Measurements from ENCODE around the gene SERPINB6. TPM values are rescaled to one million over a fixed set of nuclear protein-coding genes. Genes with fewer than 3 reads are reported as not detected.
"Not testable (repeated sequence)": the region's sequence is repeated elsewhere in the genome, so short reads cannot be mapped to it uniquely, and the experiment has no call there.

Gene SERPINB6
- total RNA-seq, 1 donor from 2014 or later, result 141 TPM

GRCh38 chr6:2915150-2915549 lies 56.2 kb downstream of the SERPINB6 start:
- DNase-seq (ENCODE audit: low spot score), result no peak

DNA sequence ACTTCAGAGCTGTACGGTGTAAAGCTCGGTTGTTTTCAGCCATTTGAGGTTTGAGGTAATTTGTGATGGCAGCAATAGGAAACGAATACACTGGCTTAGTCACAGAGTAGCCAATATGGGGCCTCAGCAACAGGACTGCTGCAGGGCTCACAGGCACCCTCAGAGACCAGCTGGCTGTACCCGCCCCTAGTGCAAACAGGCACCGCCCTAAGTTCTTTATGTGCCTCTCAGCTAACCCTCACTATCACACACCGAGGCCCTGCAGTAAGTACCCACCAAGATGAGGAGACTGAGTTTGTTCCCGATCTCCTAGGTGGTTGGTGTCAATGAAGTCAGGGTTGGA lies 57.1 kb downstream of the SERPINB6 start:
- no peak for DNase-seq (ENCODE audit: low spot score)

DNA sequence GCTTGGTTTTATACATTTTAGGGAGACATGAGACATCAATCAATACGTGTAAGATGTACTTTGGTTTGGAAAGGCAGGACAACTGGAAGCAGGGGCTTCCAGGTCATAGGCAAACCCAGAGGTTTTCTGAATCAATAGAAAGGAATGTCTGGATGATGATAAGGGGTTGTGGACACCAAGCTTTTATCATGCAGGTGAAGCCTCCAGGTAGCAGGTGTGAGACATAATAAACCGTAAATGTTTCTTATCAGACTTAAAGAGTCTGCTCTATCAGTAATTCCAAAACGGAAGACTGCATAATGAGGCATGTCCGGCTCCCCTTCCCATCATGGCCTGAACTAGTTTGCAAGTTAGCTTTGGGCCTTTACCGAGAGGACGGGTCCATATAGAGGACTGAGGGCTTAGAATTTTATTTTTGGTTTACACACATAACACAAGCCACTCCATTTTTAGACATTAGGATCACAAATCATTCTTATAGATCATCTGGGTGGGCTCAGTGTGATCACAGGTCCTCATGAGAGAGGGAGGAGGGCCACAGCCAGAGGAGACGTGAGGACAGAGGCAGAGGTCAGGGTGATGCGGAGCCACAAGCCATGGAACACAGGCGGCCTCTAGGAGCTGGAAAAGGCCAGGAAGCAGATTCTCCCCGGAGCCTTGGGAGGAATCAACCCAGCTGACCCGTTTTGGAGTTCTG lies 57.6 kb downstream of the SERPINB6 start:
- DNase-seq (ENCODE audit: low spot score), result no peak

GRCh38 chr6:2911171-2911570 lies 60.2 kb downstream of the SERPINB6 start:
- DNase-seq (ENCODE audit: low spot score), result no peak

DNA sequence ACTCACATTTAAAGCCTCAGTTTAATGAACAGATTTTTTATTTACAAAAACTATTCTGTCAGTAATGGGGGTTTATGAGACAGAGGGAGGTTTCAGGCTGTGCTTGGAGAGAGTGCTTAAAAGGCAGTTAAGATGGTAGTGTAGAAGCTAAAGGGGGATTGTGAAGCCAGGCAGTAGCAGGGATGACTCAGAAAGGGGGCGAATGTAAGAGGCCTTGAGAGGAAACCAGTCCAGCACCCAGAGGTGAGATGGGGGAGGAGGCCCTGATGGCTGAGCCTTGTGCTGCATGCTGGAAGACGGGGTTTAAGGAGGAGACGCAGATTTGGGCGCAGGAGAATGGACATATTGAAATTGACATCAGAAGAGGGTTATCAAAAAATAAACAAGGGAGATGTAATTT lies 61.6 kb downstream of the SERPINB6 start:
- DNase-seq (ENCODE audit: low spot score), result no peak

DNA sequence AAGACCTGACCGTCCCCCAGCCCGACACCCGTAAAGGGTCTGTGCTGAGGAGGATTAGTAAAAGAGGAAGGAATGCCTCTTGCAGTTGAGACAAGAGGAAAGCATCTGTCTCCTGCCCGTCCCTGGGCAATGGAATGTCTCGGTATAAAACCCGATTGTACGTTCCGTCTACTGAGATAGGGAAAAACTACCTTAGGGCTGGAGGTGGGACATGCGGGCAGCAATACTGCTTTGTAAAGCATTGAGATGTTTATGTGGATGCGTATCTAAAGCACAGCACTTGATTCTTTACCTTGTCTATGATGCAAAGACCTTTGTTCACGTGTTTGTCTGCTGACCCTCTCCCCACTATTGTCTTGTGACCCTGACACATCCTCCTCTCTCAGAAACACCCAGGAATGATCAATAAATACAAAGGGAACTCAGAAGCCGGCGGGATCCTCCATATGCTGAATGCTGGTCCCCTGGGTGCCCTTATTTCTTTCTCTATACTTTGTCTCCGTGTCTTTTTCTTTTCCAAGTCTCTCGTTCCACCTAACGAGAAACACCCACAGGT lies 62.2 kb downstream of the SERPINB6 start:
- not testable (repeated sequence) for DNase-seq (ENCODE audit: low spot score)

GRCh38 chr6:2908516-2908915 lies 62.9 kb downstream of the SERPINB6 start:
- DNase-seq (ENCODE audit: low spot score), result not testable (repeated sequence)

- DNase-seq (ENCODE audit: low spot score), result not testable (repeated sequence)
Observed at GRCh38 chr6:2903411-2904185, 67.8 kb downstream of the SERPINB6 start.

DNA sequence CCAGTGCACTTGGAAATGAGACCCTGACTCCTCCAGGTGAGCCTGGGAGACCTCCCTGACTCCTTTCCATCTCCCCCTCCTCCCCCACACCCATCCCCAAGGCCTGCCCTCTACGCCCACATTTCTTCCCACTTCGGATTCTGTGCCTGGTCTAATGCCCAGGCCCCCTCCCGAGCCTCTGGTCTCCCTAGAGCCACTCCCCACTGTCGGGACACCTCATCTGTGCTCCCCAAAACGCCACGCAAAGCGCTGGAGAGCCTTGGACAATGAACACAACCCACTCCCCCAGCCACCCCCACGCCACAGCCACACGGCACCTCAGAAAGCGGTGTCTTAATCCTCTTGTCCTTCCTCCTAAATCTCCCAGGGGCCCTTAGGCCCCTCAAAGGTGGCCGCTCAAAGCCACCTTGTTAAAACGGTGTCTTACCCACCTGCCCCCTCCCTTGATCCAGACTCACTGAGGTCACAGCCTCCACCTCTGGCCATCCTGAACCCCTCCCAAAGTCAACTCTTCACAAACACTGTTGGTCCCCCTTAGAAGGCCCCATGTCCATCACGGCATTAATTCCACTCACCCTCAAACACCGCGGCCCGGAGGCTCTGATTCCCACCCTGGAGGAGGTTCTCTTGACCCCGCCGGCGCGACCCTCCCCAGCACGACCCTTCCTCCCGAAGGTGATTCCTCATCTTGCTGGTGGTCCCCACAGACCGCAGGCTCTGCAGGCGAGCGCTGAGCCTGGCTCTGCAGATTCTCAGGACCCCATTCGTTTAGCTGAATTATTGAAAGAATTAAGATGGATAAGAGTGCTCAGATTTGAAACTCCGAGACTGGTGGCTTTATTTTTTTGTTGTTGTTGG lies 69.5 kb downstream of the SERPINB6 start:
- not testable (repeated sequence) for DNase-seq (ENCODE audit: low spot score)

DNA sequence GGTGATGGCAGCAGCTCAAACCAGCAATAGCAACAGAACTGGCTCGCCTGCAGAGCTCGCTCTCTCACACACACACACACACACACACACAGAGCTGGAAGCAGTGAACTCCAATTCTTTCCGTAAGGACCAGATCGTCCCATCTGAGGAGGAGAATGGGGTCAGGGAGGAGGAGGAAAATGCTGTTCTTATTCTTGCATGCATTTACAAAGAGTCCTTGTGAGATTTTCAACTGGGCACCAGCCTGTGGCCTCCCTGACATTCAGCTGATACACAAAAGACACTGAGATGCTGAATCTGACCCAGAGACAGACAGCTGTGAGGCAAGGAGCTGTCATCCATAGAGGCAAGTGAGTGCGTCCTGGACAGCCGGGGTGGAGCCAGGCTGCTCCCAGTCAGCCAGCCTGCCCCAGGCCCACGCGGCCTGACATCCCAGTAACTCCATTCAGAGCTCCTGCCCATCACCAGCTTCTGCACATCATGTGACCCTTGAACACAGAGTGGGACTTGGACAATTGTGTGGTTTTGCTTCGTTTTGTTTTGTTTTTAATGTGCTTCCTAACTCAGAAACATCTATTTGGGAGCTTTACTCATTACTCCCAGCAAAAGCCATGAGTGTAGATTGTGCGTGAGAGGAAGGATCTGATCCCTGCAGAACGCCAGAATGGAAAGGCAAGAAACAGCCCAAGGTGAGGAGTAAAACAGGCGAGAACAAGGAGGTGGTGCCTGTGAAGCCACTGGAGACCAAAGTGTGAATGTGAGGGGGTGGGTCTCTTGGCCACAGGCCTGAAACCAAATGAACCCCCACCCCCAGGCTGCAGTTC lies 70.3 kb downstream of the SERPINB6 start:
- DNase-seq (ENCODE audit: low spot score), result no peak

- DNase-seq (ENCODE audit: low spot score), result no peak
Observed at GRCh38 chr6:2900221-2900807, 71.1 kb downstream of the SERPINB6 start.

DNA sequence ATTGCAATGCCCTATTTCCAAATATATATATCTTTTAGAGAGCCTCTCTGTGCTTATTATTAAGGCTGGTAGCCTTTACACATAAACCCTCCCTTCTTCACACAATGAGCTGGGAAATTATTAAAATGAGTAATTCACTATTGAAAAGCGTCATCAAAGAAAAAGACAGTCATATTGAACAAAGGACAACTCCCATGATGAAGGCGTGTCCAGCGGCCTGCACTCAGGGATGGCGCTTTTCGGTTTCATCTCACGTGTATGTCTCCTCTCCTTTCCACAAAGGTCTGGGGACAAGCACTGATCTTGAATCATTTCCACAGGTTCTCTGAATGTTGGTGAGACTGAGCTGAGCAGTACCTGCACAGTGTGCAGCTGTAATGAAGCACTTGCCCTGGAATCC lies 71.8 kb downstream of the SERPINB6 start:
- DNase-seq (ENCODE audit: low spot score), result no peak

Other genes with a start within 250 kb of the SERPINB6 start
- 0.63 TPM for gene MYLK4, start 220.6 kb downstream of the SERPINB6 start, total RNA-seq
- 47.4 TPM for gene WRNIP1, start 206.2 kb downstream of the SERPINB6 start, total RNA-seq
- gene SERPINB1, start 129.7 kb downstream of the SERPINB6 start, total RNA-seq, result 62.0 TPM
- 11.8 TPM for gene SERPINB9, start 68.3 kb downstream of the SERPINB6 start, total RNA-seq
- gene NQO2, start 28.3 kb upstream of the SERPINB6 start, total RNA-seq, result 35.0 TPM
- gene RIPK1, start 96.9 kb upstream of the SERPINB6 start, total RNA-seq, result 26.3 TPM
- 20.9 TPM for gene BPHL, start 147.1 kb upstream of the SERPINB6 start, total RNA-seq
- gene TUBB2A, start 186.0 kb upstream of the SERPINB6 start, total RNA-seq, result 108 TPM